ENCODE data around the gene RNF169. TPM values are rescaled to one million over a fixed set of nuclear protein-coding genes. Genes with fewer than 3 reads are reported as not detected.
"Not testable (repeated sequence)": the region's sequence is repeated elsewhere in the genome, so short reads cannot be mapped to it uniquely, and the experiment has no call there.

The RNF169 gene
- total RNA-seq, 2 donors from 2014 or later: 22.1 to 30.1 TPM

DNA sequence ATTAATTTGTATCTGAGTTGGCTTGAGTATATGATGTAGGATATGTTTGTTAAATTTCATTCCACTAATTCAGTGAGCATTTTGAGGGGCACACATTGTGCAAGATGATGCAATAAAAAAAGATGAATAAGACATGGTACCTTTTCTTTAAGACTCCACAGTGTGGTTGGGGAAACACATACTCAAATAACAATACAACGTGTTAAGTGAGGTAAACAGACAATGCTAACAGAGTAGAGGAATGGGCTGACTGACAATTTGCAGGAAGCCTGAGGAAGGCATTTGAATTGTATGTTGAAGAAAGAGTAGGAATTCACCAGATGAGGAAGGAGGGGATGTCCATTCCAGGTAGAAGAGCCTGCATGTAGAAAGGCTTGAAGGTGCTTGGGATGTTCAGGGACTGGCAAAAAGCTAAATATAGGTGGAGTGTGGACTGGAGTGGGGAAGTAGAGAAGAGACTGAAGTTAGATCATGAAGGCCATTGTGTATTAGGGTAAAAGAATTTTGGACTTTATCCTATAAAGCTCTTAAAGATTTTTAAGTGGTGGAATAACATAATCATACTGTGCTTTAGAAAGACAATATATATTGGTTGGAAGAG lies 6.8 kb downstream of the RNF169 start:
- no peaks in the 10 kb centered on the region for H3K36me3 ChIP-seq
- peaks cover 11 to 13% of the 10 kb centered on the region in 2 donors for H3K4me1 ChIP-seq (ENCODE audit: control insufficient read depth in 1 of 2, low read depth in 2 of 2)
- no peak overlapping the region for H3K4me3 ChIP-seq
- H3K27ac ChIP-seq: no peak overlapping the region
- DNase-seq (ENCODE audit: low spot score): no peak
- H3K9me3 ChIP-seq: no peaks in the 10 kb centered on the region
- TF ChIP-seq CTCF (IDR thresholded peaks at IDR 0.05): no peak
- ATAC-seq (ENCODE audit: insufficient number of reproducible peaks, low FRiP score, low read depth): no peak
- no peaks in the 10 kb centered on the region for H3K27me3 ChIP-seq (replicated peaks; ENCODE audit: insufficient read depth)

- Histone ChIP-seq H3K27me3 (replicated peaks; ENCODE audit: insufficient read depth) (no peaks in the 10 kb centered on the region), H3K9me3 (no peaks in the 10 kb centered on the region), H3K27ac (no peak overlapping the region), H3K4me1 (ENCODE audit: control insufficient read depth in 1 of 2, low read depth in 2 of 2) (peaks cover 11 to 13% of the 10 kb centered on the region in 2 donors), H3K36me3 (no peaks in the 10 kb centered on the region), H3K4me3 (no peak overlapping the region)
- no peak for DNase-seq (ENCODE audit: low spot score)
- no peak for ATAC-seq (ENCODE audit: insufficient number of reproducible peaks, low FRiP score, low read depth)
- TF ChIP-seq CTCF (IDR thresholded peaks at IDR 0.05): no peak
Observed at GRCh38 chr11:74756571-74756970, 7.9 kb downstream of the RNF169 start.

- Histone ChIP-seq H3K27me3 (replicated peaks; ENCODE audit: insufficient read depth) (no peaks in the 10 kb centered on the region), H3K4me3 (no peak overlapping the region), H3K4me1 (ENCODE audit: control insufficient read depth in 1 of 2, low read depth in 2 of 2) (no peaks in the 10 kb centered on the region), H3K36me3 (no peaks in the 10 kb centered on the region), H3K27ac (no peak overlapping the region), H3K9me3 (no peaks in the 10 kb centered on the region)
- ATAC-seq (ENCODE audit: insufficient number of reproducible peaks, low FRiP score, low read depth) (no peak), DNase-seq (ENCODE audit: low spot score) (no peak)
- no peak for TF ChIP-seq CTCF (IDR thresholded peaks at IDR 0.05)
Observed at GRCh38 chr11:74766905-74767304, 18.3 kb downstream of the RNF169 start.

DNA sequence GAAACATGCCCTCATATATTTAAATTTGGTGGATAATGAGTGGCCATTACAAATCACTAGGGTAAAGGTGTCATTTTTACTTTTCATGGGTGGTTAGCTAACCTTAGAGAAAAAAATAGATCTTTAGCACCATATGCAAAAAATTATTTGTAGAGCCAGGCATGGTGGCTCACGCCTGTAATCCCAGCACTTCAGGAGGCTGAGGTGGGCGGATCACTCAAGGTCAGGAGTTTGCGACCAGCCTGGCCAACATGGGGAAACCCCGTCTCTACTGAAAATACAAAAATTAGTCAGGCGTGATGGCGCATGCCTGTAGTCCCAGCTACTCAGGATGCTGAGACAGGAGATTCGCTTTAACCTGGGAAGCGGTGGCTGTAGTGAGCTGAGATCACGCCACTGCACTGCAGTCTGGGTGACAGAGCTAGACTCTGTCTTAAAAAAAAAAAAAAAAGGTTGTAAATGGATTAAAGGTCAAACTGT lies 19.6 kb downstream of the RNF169 start:
- not testable (repeated sequence) for H3K4me3 ChIP-seq; H3K4me1 ChIP-seq (ENCODE audit: control insufficient read depth in 1 of 2, low read depth in 2 of 2); H3K27me3 ChIP-seq (replicated peaks; ENCODE audit: insufficient read depth); H3K36me3 ChIP-seq; DNase-seq (ENCODE audit: low spot score); H3K27ac ChIP-seq; ATAC-seq (ENCODE audit: insufficient number of reproducible peaks, low FRiP score, low read depth); H3K9me3 ChIP-seq

DNA sequence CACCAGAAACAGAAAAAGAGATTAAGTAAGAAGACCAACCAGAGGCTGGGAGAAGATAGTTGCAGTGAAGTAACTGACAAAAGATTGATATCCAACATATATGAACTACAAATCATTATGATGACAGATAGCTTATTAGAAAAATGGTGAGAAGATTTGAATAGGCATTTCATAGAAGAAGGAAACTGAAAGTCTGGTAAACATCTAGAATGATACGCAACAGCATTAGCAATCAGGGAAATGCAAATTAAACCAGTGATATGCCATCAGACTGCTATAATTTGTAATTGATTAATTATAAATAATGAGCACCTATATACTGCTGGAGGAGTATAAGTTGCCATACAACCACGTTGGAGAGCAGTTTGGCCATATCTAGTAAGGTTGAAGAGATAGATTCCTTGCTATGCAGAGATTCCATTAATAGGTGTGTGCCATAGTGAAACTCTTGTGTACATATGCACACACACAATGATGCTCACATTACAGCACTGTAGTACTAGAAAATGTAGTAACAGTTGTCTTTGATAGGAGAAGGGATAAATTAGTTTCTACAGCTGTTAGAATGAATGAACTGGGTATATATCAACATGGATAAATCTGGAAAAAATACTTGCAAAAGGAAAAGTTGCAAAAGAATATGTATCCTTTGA lies 20.5 kb downstream of the RNF169 start:
- ATAC-seq (ENCODE audit: insufficient number of reproducible peaks, low FRiP score, low read depth): no peak
- DNase-seq (ENCODE audit: low spot score): no peak
- no peak overlapping the region for H3K27ac ChIP-seq
- TF ChIP-seq CTCF (IDR thresholded peaks at IDR 0.05): no peak
- no peaks in the 10 kb centered on the region for H3K9me3 ChIP-seq
- no peaks in the 10 kb centered on the region for H3K36me3 ChIP-seq
- H3K4me3 ChIP-seq: no peak overlapping the region
- no peaks in the 10 kb centered on the region for H3K27me3 ChIP-seq (replicated peaks; ENCODE audit: insufficient read depth)
- H3K4me1 ChIP-seq (ENCODE audit: control insufficient read depth in 1 of 2, low read depth in 2 of 2): peaks cover 0 to 3% of the 10 kb centered on the region in 2 donors

All from thoracic aorta (tissue), 2 donors.